HG03460 (cell line): ENCODE results near the gene MIF4GD.
"Not testable (repeated sequence)": the region's sequence is repeated elsewhere in the genome, so short reads cannot be mapped to it uniquely, and the experiment has no call there.

ENCODE experiments used
- ATAC-seq: cut with Tn5 transposase; IDR thresholded peaks from one replicate; pipeline ENCODE4 v1.9.1; 2021; ENCODE audit not compliant: unreplicated experiment

Gene MIF4GD

GRCh38 chr17:75270966-75271232 is at the start of gene MIF4GD:
Gene MIF4GD, minus strand, starts transcription at chr17:75271231. Its CDS starts 1,036 bp downstream, at chr17:75270195.
- no peak for ATAC-seq

- peak; percentile 51 for ATAC-seq
These were observed 49.1 kb upstream of the MIF4GD start for GRCh38 chr17:75319904-75320691.

- ATAC-seq = no peak
These were observed 47.7 kb upstream of the MIF4GD start for GRCh38 chr17:75318615-75319222.

- no peak for ATAC-seq
These were observed 47.2 kb upstream of the MIF4GD start for GRCh38 chr17:75318211-75318610.

GRCh38 chr17:75317671-75318070 is 46.6 kb upstream of the MIF4GD start:
- no peak for ATAC-seq

GRCh38 chr17:75316253-75316652 is 45.2 kb upstream of the MIF4GD start:
- no peak for ATAC-seq

- ATAC-seq = no peak
These were observed 44.7 kb upstream of the MIF4GD start for GRCh38 chr17:75315541-75316243.

GRCh38 chr17:75313941-75314551 is 43.0 kb upstream of the MIF4GD start:
- no peak for ATAC-seq

- no peak for ATAC-seq
These were observed 38.0 kb upstream of the MIF4GD start for GRCh38 chr17:75308732-75309629.

- ATAC-seq = no peak
These were observed 37.1 kb upstream of the MIF4GD start for GRCh38 chr17:75307957-75308731.

- ATAC-seq = no peak
These were observed 30.6 kb upstream of the MIF4GD start for GRCh38 chr17:75301502-75302206.

- ATAC-seq = no peak
These were observed 30.0 kb upstream of the MIF4GD start for GRCh38 chr17:75301049-75301448.

- ATAC-seq = no peak
These were observed 29.2 kb upstream of the MIF4GD start for GRCh38 chr17:75300280-75300679.

GRCh38 chr17:75295201-75296158 is 24.4 kb upstream of the MIF4GD start:
- peak; percentile 55 for ATAC-seq

- ATAC-seq = not testable (repeated sequence)
These were observed 21.9 kb upstream of the MIF4GD start for GRCh38 chr17:75292810-75293448.

- peak; percentile 16 for ATAC-seq
These were observed 18.9 kb upstream of the MIF4GD start for GRCh38 chr17:75289832-75290337.

- peak; percentile 84 for ATAC-seq
These were observed 18.2 kb upstream of the MIF4GD start, which contains the start of gene SLC25A19 for GRCh38 chr17:75289115-75289831. Gene SLC25A19, minus strand, starts transcription at chr17:75289433. Its CDS starts 2,669 bp downstream, at chr17:75286764.
